ENCODE results near the gene CNKSR1.
A peak's percentile ranks its signal among the peaks of the same experiment; 100 is the strongest.

CNKSR1 gene

DNA sequence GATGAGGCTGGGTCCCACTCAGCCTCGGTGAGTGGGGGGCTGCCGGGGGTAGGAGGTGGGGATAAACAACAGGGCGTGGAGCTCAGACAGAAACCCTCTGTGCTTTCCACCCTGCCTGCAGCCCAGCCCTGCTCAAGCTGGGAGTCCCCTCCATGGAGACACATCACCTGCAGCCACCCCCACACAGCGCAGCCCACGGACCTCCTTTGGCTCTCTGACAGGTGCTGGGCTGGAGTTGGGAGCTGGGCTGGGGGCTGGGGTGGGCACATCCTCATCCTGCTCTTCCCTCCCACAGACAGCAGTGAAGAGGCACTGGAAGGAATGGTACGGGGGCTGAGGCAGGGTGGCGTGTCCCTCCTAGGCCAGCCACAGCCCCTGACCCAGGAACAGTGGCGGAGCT lies 11.2 kb downstream of the CNKSR1 start:
- TF ChIP-seq CTCF (IDR thresholded peaks at IDR 0.05; ENCODE audit: borderline replicate concordance, insufficient read depth, low read depth, low read length): no peak
- no peak overlapping the region for H3K4me3 ChIP-seq (ENCODE audit: low read depth, low read length)

DNA sequence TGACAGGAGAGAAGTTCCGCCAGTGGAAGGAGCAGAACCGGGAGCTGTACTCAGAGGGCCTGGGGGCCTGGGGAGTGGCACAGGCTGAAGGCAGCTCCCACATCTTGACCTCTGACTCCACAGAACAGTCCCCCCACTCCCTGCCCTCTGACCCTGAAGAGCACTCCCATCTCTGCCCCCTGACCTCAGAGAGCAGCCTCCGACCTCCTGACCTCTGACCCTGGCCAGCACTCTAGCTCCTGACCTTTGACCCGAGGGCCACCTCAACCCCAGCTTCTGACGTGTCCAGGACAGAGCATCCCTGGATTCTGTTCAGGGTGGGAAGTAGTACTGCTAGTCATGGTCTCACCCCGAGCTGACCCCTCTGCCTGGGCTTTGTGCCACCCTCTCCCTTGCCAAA lies 12.0 kb downstream of the CNKSR1 start:
- TF ChIP-seq CTCF (IDR thresholded peaks at IDR 0.05; ENCODE audit: borderline replicate concordance, insufficient read depth, low read depth, low read length): no peak
- H3K4me3 ChIP-seq (ENCODE audit: low read depth, low read length): no peak overlapping the region

DNA sequence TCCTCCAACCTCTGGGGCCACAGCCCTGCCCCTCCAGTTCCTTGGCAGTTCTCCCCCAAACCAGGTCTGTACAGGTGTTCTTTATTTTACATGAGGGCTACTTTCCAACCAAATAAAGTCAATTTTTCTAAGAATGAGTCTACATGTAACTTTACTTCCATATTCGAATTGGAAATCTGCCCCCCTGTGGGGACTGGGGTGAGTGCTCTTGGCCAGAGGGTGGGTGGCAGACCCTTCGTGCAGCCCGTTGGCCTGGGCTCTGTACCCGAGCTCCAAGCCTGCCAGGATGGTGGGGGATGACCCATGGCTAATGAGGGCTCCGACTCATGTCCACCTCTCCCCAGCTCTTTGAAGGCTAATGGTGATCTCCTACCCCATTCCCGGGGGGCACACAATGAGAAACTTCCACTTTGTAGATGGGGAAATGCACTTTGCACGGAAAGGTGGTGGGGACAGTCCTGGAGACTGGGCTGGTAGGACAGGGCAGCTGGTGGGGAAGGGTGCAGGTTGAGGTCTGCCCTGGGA lies 12.5 kb downstream of the CNKSR1 start:
- no peak overlapping the region for H3K4me3 ChIP-seq (ENCODE audit: low read depth, low read length)
- no peak for TF ChIP-seq CTCF (IDR thresholded peaks at IDR 0.05; ENCODE audit: borderline replicate concordance, insufficient read depth, low read depth, low read length)

DNA sequence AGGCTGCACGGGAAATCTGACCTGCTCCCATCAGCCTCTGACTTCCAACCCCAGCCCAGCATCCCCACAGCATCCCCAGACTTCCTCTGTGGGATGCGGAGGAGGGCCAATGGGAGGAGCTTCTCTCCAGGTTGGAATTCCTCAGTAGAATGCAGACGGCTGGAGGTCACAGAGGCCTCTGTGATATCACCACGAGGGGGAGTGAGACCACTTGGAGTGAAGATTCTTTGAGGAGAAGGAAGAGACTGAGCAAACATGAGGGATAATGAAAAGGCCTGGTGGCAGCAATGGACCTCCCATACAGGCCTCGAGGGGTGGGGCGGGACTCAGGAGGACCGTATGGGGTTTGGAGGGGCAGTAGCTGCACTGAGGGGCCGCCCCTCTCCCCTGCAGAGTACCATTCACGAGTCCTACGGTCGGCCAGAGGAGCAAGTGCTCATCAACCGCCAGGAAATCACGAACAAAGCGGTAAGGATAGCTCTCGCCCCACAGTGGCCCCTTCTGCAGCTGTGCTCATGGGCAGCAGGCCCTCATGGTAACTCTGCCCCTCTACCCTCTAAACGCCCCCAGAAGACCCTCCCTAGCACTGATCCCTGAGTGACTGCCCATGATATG lies 13.2 kb downstream of the CNKSR1 start, which contains the start of gene CATSPER4:
CATSPER4 (plus strand) TSS at position 230 of the 615 bp plus-strand sequence; CDS start at position 256, 26 bp downstream.
- H3K4me3 ChIP-seq (ENCODE audit: low read depth, low read length): no peak within 1 kb of the TSS
- TF ChIP-seq CTCF (IDR thresholded peaks at IDR 0.05; ENCODE audit: borderline replicate concordance, insufficient read depth, low read depth, low read length): peak; percentile 19; the same call in 1 of the 2 replicates

- H3K4me3 ChIP-seq (ENCODE audit: low read depth, low read length): no peak overlapping the region
Observed at GRCh38 chr1:26191739-26192138, 14.4 kb downstream of the CNKSR1 start.

GRCh38 chr1:26195805-26196204 lies 18.5 kb downstream of the CNKSR1 start:
- H3K4me3 ChIP-seq (ENCODE audit: low read depth, low read length): no peak overlapping the region
- TF ChIP-seq CTCF (IDR thresholded peaks at IDR 0.05; ENCODE audit: borderline replicate concordance, insufficient read depth, low read depth, low read length): no peak

More at GRCh38 chr1:26191739-26192138, 14.4 kb downstream of the CNKSR1 start:
- TF ChIP-seq CTCF (IDR thresholded peaks at IDR 0.05; ENCODE audit: borderline replicate concordance, insufficient read depth, low read depth, low read length): no peak

DNA sequence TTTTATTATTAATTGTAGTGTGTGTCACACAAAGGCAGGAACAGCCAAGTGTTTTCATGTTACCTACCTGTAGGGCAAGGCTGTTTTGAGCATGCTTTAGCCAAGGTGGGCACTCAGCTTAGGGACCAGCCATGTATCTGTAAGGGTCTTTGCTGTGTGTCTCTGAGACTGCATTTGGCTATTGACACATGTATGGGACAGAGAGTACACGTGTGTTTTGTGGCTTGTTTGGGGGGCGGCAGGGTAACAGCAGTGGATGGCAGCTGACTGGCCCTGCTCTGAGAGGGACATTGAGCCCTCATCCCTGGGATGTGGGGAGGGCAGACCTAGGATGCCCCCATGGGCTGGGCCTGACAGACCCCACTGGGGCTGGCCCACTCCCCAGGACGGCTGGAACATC lies 20.0 kb downstream of the CNKSR1 start:
- TF ChIP-seq CTCF (IDR thresholded peaks at IDR 0.05; ENCODE audit: borderline replicate concordance, insufficient read depth, low read depth, low read length): no peak
- no peak overlapping the region for H3K4me3 ChIP-seq (ENCODE audit: low read depth, low read length)

Data from GM12875 (cell line).